ENCODE data around the gene KSR1.

KSR1 gene

GRCh38 chr17:27477050-27477888, 21.0 kb downstream of the KSR1 start:
- H3K9ac ChIP-seq (ENCODE audit: low read depth, low read length) = no peak overlapping the region
- peaks cover 16% of the 10 kb centered on the region for H3K27me3 ChIP-seq (ENCODE audit: control insufficient read depth, insufficient read depth, low read length)
- no peaks in the 10 kb centered on the region for H3K9me3 ChIP-seq (replicated peaks; ENCODE audit: low read length)
- no peak overlapping the region for H3K4me2 ChIP-seq (ENCODE audit: low read length)
- no peaks in the 10 kb centered on the region for H3K36me3 ChIP-seq (ENCODE audit: insufficient read depth, low read length)
- no peak overlapping the region for H3K4me3 ChIP-seq (ENCODE audit: low read length)
- H3K4me1 ChIP-seq (ENCODE audit: control insufficient read depth, insufficient read depth, low read length) = no peaks in the 10 kb centered on the region

DNA sequence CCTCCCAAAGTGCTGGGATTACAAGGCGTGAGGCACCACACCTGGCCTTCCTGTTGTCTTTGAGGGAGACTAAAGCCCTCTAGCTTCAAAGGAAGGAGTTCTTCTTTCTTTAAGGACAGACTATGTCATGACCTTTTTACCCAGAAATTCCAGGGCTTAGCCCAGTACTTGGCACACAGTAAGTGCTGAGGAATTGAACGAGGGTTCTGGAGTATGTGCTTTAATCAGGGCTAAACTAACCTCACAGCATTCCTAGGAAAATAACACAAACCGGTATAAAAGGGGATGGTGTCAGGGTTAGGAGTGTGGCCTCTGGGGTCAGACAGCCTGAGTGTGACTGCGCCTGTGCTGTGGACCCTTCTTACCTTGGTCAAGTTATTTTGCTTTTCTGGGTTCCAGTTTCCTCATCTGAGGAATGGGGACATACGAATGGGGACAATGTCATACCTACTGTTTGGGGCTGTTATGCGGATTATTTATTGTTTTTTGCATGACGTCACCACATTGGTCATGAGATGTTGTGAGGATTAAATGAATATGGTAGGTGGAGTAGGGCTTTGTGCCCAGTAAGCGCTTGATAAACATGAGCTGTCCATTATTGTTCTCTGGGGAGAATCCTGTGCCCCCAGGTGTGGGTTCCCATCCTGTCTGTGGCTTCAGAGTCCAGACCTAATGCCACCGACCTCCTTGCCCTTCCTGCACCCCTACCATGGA, 21.9 kb downstream of the KSR1 start:
- no peak overlapping the region for H3K9ac ChIP-seq (ENCODE audit: low read depth, low read length)
- H3K4me3 ChIP-seq (ENCODE audit: low read length) = no peak overlapping the region
- peaks cover 16% of the 10 kb centered on the region for H3K27me3 ChIP-seq (ENCODE audit: control insufficient read depth, insufficient read depth, low read length)
- H3K4me2 ChIP-seq (ENCODE audit: low read length) = no peak overlapping the region
- no peaks in the 10 kb centered on the region for H3K36me3 ChIP-seq (ENCODE audit: insufficient read depth, low read length)
- H3K9me3 ChIP-seq (replicated peaks; ENCODE audit: low read length) = no peaks in the 10 kb centered on the region
- no peaks in the 10 kb centered on the region for H3K4me1 ChIP-seq (ENCODE audit: control insufficient read depth, insufficient read depth, low read length)

DNA sequence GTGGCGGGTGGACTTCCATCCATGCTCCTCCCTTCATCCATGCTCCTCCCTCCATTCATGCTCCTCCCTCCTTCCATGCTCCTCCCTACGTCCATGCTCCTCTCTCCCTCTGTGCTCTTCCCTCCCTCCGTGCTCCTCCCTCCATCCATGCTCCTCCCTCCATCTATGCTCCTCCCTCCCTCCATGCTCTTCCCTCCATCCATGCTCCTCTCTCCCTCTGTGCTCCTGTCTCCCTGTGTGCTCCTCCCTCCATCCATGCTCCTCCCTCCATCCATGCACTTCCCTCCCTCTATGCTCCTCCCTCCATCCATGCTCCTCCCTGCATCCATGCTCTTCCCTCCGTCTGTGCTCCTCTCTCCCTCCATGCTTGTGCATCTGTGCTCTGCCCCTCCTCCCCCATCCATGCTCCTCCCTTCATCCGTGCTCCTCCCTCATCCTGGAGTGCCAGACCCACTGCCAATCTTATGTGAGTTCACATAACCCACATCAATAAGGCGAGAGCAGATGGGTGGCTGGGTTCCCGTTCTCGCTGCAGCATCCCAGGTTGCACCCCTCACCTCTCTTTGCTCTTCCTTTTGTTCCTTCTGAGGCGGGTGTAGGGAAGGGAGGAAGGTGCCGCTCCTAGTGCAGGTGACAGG, 22.8 kb downstream of the KSR1 start:
- H3K4me2 ChIP-seq (ENCODE audit: low read length) = no peak overlapping the region
- H3K9ac ChIP-seq (ENCODE audit: low read depth, low read length) = no peak overlapping the region
- no peaks in the 10 kb centered on the region for H3K4me1 ChIP-seq (ENCODE audit: control insufficient read depth, insufficient read depth, low read length)
- H3K36me3 ChIP-seq (ENCODE audit: insufficient read depth, low read length) = no peaks in the 10 kb centered on the region
- peaks cover 13% of the 10 kb centered on the region for H3K27me3 ChIP-seq (ENCODE audit: control insufficient read depth, insufficient read depth, low read length)
- no peak overlapping the region for H3K4me3 ChIP-seq (ENCODE audit: low read length)
- H3K9me3 ChIP-seq (replicated peaks; ENCODE audit: low read length) = no peaks in the 10 kb centered on the region

- H3K27me3 ChIP-seq (ENCODE audit: control insufficient read depth, insufficient read depth, low read length) = peaks cover 9% of the 10 kb centered on the region
- no peak overlapping the region for H3K4me2 ChIP-seq (ENCODE audit: low read length)
- no peaks in the 10 kb centered on the region for H3K4me1 ChIP-seq (ENCODE audit: control insufficient read depth, insufficient read depth, low read length)
- no peaks in the 10 kb centered on the region for H3K9me3 ChIP-seq (replicated peaks; ENCODE audit: low read length)
- H3K36me3 ChIP-seq (ENCODE audit: insufficient read depth, low read length) = no peaks in the 10 kb centered on the region
- H3K9ac ChIP-seq (ENCODE audit: low read depth, low read length) = no peak overlapping the region
- no peak overlapping the region for H3K4me3 ChIP-seq (ENCODE audit: low read length)
Measured at GRCh38 chr17:27479838-27480237, 23.6 kb downstream of the KSR1 start.

DNA sequence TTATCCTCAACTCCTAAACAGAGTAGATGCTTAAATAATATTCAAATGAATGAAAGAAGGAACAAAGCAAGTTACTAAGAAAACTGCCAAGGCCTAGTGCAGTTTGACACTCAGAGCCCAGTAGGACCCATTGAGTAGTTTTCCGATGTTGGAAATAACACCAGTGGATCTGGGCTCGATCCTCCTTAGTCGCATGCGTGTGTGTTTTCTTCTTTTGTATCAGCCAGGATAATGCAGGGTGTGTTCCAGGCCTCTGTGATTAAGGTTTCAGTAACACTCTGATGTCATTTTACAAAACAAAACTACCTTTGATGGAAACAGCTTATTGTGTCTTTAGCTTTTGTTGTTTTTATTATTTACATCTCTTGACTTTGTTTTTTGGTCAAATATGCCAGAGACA, 24.5 kb downstream of the KSR1 start:
- Histone ChIP-seq H3K4me2 (ENCODE audit: low read length) (no peak overlapping the region), H3K4me3 (ENCODE audit: low read length) (no peak overlapping the region), H3K27me3 (ENCODE audit: control insufficient read depth, insufficient read depth, low read length) (peaks cover 6% of the 10 kb centered on the region), H3K9me3 (replicated peaks; ENCODE audit: low read length) (no peaks in the 10 kb centered on the region), H3K36me3 (ENCODE audit: insufficient read depth, low read length) (no peaks in the 10 kb centered on the region), H3K4me1 (ENCODE audit: control insufficient read depth, insufficient read depth, low read length) (no peaks in the 10 kb centered on the region), H3K9ac (ENCODE audit: low read depth, low read length) (no peak overlapping the region)

GRCh38 chr17:27481327-27481726, 25.1 kb downstream of the KSR1 start:
- H3K36me3 ChIP-seq (ENCODE audit: insufficient read depth, low read length) = no peaks in the 10 kb centered on the region
- no peak overlapping the region for H3K4me3 ChIP-seq (ENCODE audit: low read length)
- no peaks in the 10 kb centered on the region for H3K9me3 ChIP-seq (replicated peaks; ENCODE audit: low read length)
- peaks cover 7% of the 10 kb centered on the region for H3K27me3 ChIP-seq (ENCODE audit: control insufficient read depth, insufficient read depth, low read length)
- no peaks in the 10 kb centered on the region for H3K4me1 ChIP-seq (ENCODE audit: control insufficient read depth, insufficient read depth, low read length)
- H3K4me2 ChIP-seq (ENCODE audit: low read length) = no peak overlapping the region
- H3K9ac ChIP-seq (ENCODE audit: low read depth, low read length) = no peak overlapping the region

DNA sequence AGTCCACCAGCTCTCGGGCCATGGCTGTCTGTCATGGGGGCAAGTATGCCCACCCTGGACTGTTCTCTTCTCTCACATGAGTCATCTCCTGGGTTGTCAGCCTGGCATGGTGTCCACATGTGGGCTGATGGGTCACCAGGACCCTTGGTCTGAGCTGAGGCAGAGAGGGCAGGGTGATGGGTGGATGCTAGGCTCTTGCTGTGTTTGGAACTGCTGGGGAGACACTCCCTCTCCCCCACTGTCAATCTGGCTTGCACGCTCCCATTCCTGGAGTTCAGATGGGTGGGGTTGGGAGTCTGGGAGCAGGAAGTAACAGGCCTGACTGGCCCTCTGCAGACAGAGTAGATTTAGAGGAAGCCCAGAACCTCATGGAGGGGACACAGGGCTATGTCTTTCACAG, 28.9 kb downstream of the KSR1 start:
- Histone ChIP-seq H3K4me2 (ENCODE audit: low read length) (no peak overlapping the region), H3K4me3 (ENCODE audit: low read length) (no peak overlapping the region), H3K9me3 (replicated peaks; ENCODE audit: low read length) (no peaks in the 10 kb centered on the region), H3K4me1 (ENCODE audit: control insufficient read depth, insufficient read depth, low read length) (no peaks in the 10 kb centered on the region), H3K36me3 (ENCODE audit: insufficient read depth, low read length) (no peaks in the 10 kb centered on the region), H3K9ac (ENCODE audit: low read depth, low read length) (no peak overlapping the region), H3K27me3 (ENCODE audit: control insufficient read depth, insufficient read depth, low read length) (peaks cover 10% of the 10 kb centered on the region)

GRCh38 chr17:27485716-27486495, 29.7 kb downstream of the KSR1 start:
- H3K4me2 ChIP-seq (ENCODE audit: low read length) = no peak overlapping the region
- no peaks in the 10 kb centered on the region for H3K36me3 ChIP-seq (ENCODE audit: insufficient read depth, low read length)
- no peak overlapping the region for H3K4me3 ChIP-seq (ENCODE audit: low read length)
- H3K9me3 ChIP-seq (replicated peaks; ENCODE audit: low read length) = no peaks in the 10 kb centered on the region
- H3K27me3 ChIP-seq (ENCODE audit: control insufficient read depth, insufficient read depth, low read length) = peaks cover 17% of the 10 kb centered on the region
- H3K9ac ChIP-seq (ENCODE audit: low read depth, low read length) = no peak overlapping the region
- no peaks in the 10 kb centered on the region for H3K4me1 ChIP-seq (ENCODE audit: control insufficient read depth, insufficient read depth, low read length)

GRCh38 chr17:27486741-27487140, 30.5 kb downstream of the KSR1 start:
- Histone ChIP-seq H3K4me2 (ENCODE audit: low read length) (no peak overlapping the region), H3K4me3 (ENCODE audit: low read length) (no peak overlapping the region), H3K9me3 (replicated peaks; ENCODE audit: low read length) (no peaks in the 10 kb centered on the region), H3K36me3 (ENCODE audit: insufficient read depth, low read length) (no peaks in the 10 kb centered on the region), H3K4me1 (ENCODE audit: control insufficient read depth, insufficient read depth, low read length) (no peaks in the 10 kb centered on the region), H3K27me3 (ENCODE audit: control insufficient read depth, insufficient read depth, low read length) (peaks cover 18% of the 10 kb centered on the region), H3K9ac (ENCODE audit: low read depth, low read length) (no peak overlapping the region)

- no peak overlapping the region for H3K9ac ChIP-seq (ENCODE audit: low read depth, low read length)
- H3K4me3 ChIP-seq (ENCODE audit: low read length) = no peak overlapping the region
- no peak overlapping the region for H3K4me2 ChIP-seq (ENCODE audit: low read length)
- no peaks in the 10 kb centered on the region for H3K4me1 ChIP-seq (ENCODE audit: control insufficient read depth, insufficient read depth, low read length)
- peaks cover 26% of the 10 kb centered on the region for H3K27me3 ChIP-seq (ENCODE audit: control insufficient read depth, insufficient read depth, low read length)
- no peaks in the 10 kb centered on the region for H3K9me3 ChIP-seq (replicated peaks; ENCODE audit: low read length)
- no peaks in the 10 kb centered on the region for H3K36me3 ChIP-seq (ENCODE audit: insufficient read depth, low read length)
Measured at GRCh38 chr17:27488231-27488630, 32.0 kb downstream of the KSR1 start.

GRCh38 chr17:27489045-27489715, 32.9 kb downstream of the KSR1 start:
- Histone ChIP-seq H3K27me3 (ENCODE audit: control insufficient read depth, insufficient read depth, low read length) (peaks cover 27% of the 10 kb centered on the region), H3K9ac (ENCODE audit: low read depth, low read length) (no peak overlapping the region), H3K4me2 (ENCODE audit: low read length) (no peak overlapping the region), H3K4me3 (ENCODE audit: low read length) (no peak overlapping the region), H3K4me1 (ENCODE audit: control insufficient read depth, insufficient read depth, low read length) (no peaks in the 10 kb centered on the region), H3K36me3 (ENCODE audit: insufficient read depth, low read length) (no peaks in the 10 kb centered on the region), H3K9me3 (replicated peaks; ENCODE audit: low read length) (no peaks in the 10 kb centered on the region)
